AG08396 (cell line): ENCODE results near the gene DMRT1.

ENCODE experiments used
- DNase-seq: peaks from one replicate; pipeline ENCODE4 v3.0.0; 2012; ENCODE audit warnings: low spot score, mixed read lengths

Gene DMRT1

DNA sequence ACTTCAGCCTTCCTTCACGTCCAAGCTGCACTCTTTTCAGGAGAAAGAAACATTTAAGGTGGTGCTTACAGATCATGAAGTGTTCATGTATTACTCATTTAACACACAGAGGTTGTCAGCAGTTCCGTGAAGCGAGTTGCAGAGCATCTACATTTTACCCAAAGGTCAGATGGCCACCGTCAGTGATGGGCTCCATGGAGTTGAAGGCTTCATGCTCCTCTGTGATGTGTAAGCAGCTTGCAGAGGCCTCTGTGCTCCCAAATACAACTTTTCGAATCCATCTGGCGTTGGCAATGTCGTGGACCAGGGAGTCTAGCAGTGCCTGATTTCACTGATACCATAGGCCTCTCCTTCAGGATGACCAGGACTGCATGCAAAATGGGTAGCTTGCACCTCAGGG, 81.2 kb downstream of the DMRT1 start:
- DNase-seq, result no peak

GRCh38 chr9:926976-927375, 85.5 kb downstream of the DMRT1 start:
- no peak for DNase-seq

DNA sequence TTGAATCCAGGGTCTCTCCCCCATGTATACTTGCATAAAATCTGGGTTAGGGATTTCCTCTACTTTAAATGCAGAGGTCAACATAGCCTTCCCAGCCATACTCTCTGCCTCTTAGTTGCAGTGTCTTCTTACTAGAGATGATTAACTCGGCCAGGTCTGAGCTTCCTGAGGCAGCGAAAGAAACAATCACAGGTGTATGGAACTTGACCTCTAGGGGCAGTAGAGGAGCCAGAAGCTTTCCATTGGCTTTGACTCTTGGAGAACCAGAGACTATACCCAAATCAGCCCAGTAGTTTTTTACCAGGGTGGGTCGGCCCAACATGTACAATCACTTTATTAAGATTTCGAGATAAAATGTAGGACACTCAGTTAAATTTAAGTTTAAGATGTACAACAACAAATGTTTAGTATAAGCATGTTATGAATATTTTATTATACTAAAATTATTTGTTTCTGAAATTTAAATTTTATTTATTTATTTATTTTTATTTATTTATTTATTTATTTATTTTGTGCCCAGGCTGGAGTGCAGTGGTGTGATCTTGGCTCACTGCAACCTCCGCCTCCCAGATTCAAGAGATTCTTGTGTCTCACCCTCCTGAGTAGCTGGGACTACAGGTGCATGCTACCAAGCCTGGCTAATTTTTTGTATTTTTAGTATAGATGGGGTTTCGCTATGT, 87.0 kb downstream of the DMRT1 start:
- DNase-seq, result peak; percentile 12

- DNase-seq, result no peak
These were observed 88.2 kb downstream of the DMRT1 start for GRCh38 chr9:929719-930118.

DNA sequence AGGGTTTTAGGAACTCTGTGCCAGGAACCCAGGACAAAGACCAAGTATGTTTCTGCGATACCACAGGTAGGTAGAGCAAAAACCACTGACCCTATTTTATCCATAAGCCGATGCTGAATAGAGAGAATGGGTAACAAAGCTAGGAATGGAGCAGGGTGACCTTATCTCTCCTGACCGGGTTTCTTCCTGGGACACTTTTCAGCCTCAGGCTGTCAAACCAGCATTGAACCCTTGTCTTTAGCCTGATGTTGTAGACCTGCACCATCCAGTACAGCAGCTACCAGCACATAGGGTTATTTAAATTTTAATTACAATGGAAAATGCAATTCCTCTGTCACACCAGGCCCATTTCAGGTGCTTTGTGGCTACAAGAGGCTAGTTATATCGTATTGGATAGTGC, 91.9 kb downstream of the DMRT1 start:
- DNase-seq, result no peak

DNA sequence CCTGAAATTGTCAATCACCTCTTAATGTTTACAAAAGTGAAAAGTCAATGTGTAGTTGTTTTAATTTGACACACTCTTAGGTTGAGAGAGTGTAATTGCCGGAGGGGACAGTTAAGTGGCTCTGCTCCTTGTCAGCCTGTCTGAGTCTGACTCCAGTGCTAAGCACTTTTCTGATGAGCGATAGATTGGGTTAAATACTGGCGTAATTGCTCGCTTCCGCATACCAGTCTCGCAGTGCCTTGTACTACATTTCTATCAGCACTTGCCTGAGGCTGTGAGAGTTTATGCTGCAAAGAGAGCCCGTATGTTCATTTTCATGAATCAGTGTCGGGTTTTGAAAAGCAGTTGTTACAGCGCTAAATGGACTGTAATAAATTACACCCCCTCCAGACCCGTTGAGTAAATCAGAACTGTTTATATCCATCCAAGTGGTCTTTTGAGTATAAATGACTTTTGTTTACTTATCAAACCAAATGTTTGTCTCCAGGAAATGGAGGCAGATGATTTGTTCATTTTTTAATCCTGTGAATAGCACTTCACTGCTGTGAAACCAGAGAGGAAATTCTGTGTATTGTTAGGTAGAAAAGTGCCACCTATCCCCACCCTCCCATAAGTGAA, 94.0 kb downstream of the DMRT1 start:
- no peak for DNase-seq

GRCh38 chr9:942805-943580, 101.5 kb downstream of the DMRT1 start:
- DNase-seq, result no peak

- DNase-seq, result no peak
These were observed 106.5 kb downstream of the DMRT1 start for GRCh38 chr9:947985-948384.

DNA sequence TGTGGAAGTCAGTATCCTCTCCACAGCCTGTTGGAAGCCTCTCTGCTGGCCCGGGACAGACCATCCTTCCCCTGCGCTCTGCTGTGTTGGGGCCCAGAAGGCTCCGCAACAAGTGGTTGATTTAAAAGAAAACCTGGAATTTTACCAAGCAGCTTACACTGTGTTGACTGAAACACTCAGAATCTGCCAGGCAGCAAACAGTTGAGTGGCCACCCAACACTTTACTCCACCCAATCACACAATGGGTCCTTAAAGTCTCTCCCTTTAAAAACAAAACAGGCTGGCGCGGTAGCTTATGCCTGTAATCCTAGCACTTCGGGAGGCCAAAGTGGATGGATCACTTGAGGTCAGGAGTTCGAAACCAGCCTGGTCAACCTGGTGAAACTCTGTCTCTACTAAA, 107.0 kb downstream of the DMRT1 start:
- DNase-seq, result no peak

GRCh38 chr9:950139-950538, 108.6 kb downstream of the DMRT1 start:
- DNase-seq, result no peak

GRCh38 chr9:952546-952945, 111.0 kb downstream of the DMRT1 start:
- DNase-seq, result no peak

DNA sequence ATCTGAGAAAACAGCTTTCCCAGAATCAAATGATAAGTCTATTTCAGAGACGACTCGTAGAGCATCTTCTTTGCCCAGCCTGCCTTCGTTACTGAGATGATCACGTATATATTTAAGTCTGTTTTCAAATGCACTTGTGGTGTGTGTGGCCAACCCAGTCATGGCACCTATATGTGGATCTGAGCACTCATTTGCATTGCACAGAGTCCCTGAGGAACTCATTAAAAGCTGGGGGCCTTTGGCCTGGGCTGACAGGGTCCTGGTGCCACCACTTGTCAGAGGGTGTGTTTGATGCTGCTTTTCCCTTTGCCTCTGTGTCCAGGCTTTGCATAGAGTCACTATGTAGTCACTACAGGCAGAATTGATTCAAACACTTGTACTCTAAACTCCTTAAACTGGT, 117.6 kb downstream of the DMRT1 start:
- no peak for DNase-seq

DNA sequence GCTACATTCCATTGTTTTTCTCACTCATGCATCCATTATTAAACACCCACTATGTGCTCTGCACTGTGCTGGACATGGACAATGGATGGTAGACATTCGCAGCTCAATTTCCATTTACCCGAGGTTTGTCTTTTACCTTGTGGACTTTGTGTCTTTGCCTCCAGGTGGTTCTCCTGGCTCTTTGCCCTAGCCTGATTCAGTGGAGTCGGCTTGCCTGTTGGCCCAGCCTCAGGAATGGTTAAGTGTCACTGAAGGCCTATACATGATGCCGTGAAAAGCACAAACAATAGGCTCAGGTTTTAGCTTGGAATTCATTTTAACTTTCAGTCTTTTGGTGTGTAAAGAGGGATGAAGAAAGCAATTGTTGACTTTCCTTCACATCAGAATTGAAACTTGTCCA, 118.4 kb downstream of the DMRT1 start:
- no peak for DNase-seq

GRCh38 chr9:962023-962422, 120.5 kb downstream of the DMRT1 start:
- DNase-seq, result no peak

GRCh38 chr9:965497-965896, 124.0 kb downstream of the DMRT1 start:
- no peak for DNase-seq

- DNase-seq, result no peak
These were observed 125.4 kb downstream of the DMRT1 start for GRCh38 chr9:966870-967269.

- no peak for DNase-seq
These were observed 125.9 kb downstream of the DMRT1 start for GRCh38 chr9:967436-967835.

DNA sequence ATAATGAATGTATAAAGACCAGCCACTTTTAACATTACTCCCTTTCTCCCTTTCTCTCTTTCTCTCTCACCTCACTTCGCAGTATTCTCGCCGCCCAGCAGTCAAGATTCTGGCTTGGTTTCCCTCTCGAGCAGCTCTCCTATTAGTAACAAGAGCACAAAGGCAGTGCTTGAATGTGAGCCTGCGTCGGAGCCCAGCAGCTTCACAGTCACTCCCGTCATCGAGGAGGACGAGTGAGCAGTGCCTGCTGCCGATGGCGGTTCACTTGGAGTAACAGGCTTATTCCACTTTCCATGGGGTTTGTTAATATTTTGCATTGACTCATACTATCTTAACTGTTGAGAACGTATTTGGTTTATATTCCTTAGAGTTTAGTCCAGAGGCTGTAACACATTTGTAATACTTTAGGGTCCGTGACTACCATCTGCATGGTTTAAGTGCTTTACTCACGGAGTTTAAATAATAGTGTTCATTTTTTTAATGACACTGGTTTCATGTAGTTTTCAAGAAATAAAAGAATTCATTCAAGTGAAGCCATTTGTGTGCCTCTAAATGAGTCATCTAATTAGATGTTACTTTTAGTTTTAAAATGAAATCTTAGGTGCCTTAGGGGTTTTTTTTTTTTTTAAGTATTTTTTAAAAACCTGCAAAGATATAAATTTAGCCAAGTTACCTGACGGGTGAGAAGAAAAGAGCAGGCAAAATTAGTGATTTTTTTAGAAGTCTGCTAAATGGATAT, 126.6 kb downstream of the DMRT1 start:
- DNase-seq, result no peak

DNA sequence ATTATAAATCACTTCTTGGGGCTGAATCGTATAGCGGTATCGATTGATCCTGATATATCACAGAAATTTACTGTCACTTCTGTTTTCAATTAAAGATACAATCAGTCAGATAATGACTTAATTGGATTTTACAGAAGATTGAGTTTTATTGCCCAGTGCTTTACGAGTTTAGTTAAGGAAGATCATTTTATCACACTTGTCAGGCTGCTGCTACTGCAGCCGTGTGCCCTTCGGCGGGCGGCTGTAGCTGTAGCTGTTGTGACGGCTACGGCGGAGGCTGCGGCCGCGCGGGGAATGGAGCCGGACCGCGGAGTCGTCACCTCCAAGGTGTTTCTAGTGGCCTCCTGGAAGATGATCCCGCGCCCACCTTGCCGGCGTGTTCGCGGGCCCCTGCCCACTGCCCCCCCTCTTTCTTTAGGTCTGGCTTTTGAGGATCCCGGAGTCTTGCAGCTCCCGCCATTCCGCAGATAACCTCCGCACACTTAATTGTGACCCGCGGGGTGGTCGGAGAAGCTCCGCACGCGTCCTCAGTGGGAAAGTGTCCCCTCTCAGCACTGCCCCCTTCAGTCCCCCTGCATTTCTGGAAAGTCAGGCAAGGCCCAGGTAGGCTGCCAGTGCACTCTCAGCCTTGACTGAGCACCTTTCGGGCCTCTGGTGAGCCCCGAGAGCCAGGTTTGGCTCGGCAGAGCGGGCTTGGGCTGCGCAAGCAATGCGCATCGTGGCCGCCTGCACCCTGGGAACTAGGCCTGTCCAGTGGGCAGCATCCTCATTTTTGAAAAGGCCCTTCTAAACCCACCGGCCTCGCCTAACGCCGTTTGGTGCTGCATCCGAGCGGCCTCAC, 128.0 kb downstream of the DMRT1 start:
- DNase-seq, result no peak

DNA sequence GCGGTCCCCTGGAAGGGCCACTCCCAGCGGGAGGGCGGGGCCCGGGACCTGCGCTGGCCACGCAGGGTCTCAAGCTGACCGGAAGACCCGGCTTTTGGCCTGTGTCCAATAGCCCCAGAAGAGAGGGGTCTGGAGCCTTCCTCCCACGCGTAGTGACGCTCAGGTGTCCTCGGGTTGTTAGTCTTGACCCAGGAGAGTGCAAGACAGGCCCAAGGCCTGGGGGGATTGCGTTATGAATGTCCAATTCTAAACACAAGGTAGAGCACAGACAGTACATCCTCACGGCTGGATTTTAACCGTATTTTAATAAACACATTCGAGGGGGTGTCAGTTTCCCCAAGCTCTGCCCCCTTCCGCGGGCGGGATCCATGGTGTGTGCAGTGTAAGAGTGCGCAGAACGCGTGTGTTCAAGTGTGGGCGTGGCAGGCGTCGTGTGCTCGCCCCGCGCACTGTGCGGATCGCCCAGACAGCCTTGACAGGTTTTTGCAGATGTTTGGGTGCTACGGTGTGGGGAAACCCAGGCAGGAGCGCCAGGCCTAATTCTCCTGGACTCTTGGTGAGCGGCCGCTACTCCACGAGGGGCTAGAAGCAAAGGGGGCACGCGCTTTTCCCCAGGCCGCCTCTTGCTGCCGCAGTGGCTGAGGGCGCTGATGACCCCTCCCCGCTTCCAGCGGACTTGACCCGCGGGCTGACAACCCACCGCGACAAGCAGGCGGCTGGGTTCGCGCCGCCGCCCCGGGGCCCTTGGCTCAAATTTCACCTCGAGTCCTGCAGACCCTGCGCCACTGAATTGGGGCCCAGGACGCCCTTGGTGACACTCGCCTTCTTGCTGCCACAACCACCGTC, 128.9 kb downstream of the DMRT1 start:
- no peak for DNase-seq
